Measurements from ENCODE around the gene TSPAN1.

TSPAN1 gene

GRCh38 chr1:46166521-46167462, 8.1 kb upstream of the TSPAN1 start:
- DNase-seq, result peak; percentile 25

GRCh38 chr1:46168477-46168876, 6.4 kb upstream of the TSPAN1 start:
- no peak for DNase-seq

GRCh38 chr1:46169811-46170454, 5.0 kb upstream of the TSPAN1 start:
- no peak for DNase-seq

GRCh38 chr1:46171351-46171750, 3.5 kb upstream of the TSPAN1 start:
- no peak for DNase-seq

- DNase-seq, result no peak
These were observed 3.0 kb upstream of the TSPAN1 start for GRCh38 chr1:46171871-46172270.

GRCh38 chr1:46172321-46172720, 2.6 kb upstream of the TSPAN1 start:
- DNase-seq, result no peak

GRCh38 chr1:46173361-46173856, 1.5 kb upstream of the TSPAN1 start:
- no peak for DNase-seq

- DNase-seq, result no peak
These were observed 356 bp downstream of the TSPAN1 start for GRCh38 chr1:46175243-46175642.

GRCh38 chr1:46176211-46176865, 1.5 kb downstream of the TSPAN1 start, which contains the start of gene P3R3URF:
TSS of gene P3R3URF (minus strand) at chr1:46176488. CDS start at chr1:46176471, 17 bp downstream.
- no peak for DNase-seq

GRCh38 chr1:46179138-46180081, 4.5 kb downstream of the TSPAN1 start:
- DNase-seq, result peak; percentile 45

- no peak for DNase-seq
These were observed 5.3 kb downstream of the TSPAN1 start for GRCh38 chr1:46180082-46180616.

GRCh38 chr1:46181343-46182260, 6.7 kb downstream of the TSPAN1 start:
- DNase-seq, result no peak

- DNase-seq, result no peak
These were observed 8.4 kb downstream of the TSPAN1 start for GRCh38 chr1:46183079-46183847.

GRCh38 chr1:46183926-46184557, 9.2 kb downstream of the TSPAN1 start:
- no peak for DNase-seq

GRCh38 chr1:46184920-46185658, 10.2 kb downstream of the TSPAN1 start:
- DNase-seq, result peak; percentile 69

- DNase-seq, result no peak
These were observed 11.2 kb downstream of the TSPAN1 start for GRCh38 chr1:46186076-46186475.

GRCh38 chr1:46187106-46187869, 12.4 kb downstream of the TSPAN1 start:
- DNase-seq, result no peak

Measured in stimulated activated naive CD4-positive, alpha-beta T cell treated with Interleukin-2 at 50 U/mL for 16 hours (primary cell).